ENCODE results near the gene ECEL1. TPM values are rescaled to one million over a fixed set of nuclear protein-coding genes. Genes with fewer than 3 reads are reported as not detected.

ECEL1 gene
- total and polyA plus RNA-seq, 2 of the 4 experiments (the other 2 are of a cell fraction): not detected

GRCh38 chr2:232494542-232494941 is 6.9 kb upstream of the ECEL1 start:
- no peaks in the 10 kb centered on the region; the same call in 1 of the 2 replicates for H4K20me1 ChIP-seq (ENCODE audit: insufficient read depth, low read length)

More at GRCh38 chr2:232494542-232494941, 6.9 kb upstream of the ECEL1 start:
- TF ChIP-seq POLR2A (IDR thresholded peaks at IDR 0.05; ENCODE audit: low read depth, low read length) (no peak), BHLHE40 (IDR thresholded peaks at IDR 0.05; ENCODE audit: low read depth, low read length) (no peak), RFX5 (IDR thresholded peaks at IDR 0.05; ENCODE audit: low read depth, low read length) (no peak), RAD21 (IDR thresholded peaks at IDR 0.05; ENCODE audit: low read length) (no peak), CTCF (conservative IDR thresholded peaks at IDR 0.05; ENCODE audit: low read depth, low read length) (no peak), NFE2L2 (IDR thresholded peaks at IDR 0.05; ENCODE audit: low read depth, low read length) (no peak), CEBPB (IDR thresholded peaks at IDR 0.05; ENCODE audit: low read depth, low read length) (no peak), MAFK (IDR thresholded peaks at IDR 0.05; ENCODE audit: low read depth, low read length) (no peak), MAZ (IDR thresholded peaks at IDR 0.05; ENCODE audit: borderline replicate concordance, low read depth, low read length) (no peak), MXI1 (IDR thresholded peaks at IDR 0.05; ENCODE audit: borderline replicate concordance, low read depth, low read length) (no peak), RCOR1 (IDR thresholded peaks at IDR 0.05; ENCODE audit: insufficient replicate concordance, low read length) (no peak), ELK1 (IDR thresholded peaks at IDR 0.05; ENCODE audit: borderline replicate concordance, low read depth, low read length) (no peak), SMC3 (IDR thresholded peaks at IDR 0.05; ENCODE audit: low read depth, low read length) (no peak), CHD1 (IDR thresholded peaks at IDR 0.05; ENCODE audit: low read depth, low read length) (no peak), USF2 (IDR thresholded peaks at IDR 0.05; ENCODE audit: low read depth, low read length) (no peak), FOS (IDR thresholded peaks at IDR 0.05; ENCODE audit: low read depth, low read length) (no peak)
- H3K4me1 ChIP-seq (ENCODE audit: control insufficient read depth, insufficient read depth, low read length): no peaks in the 10 kb centered on the region
- H3K14ac ChIP-seq (replicated peaks; ENCODE audit: low read depth, low read length): no peak overlapping the region
- POLR2A ChIA-PET (ENCODE audit: unreplicated experiment): no interaction called here
- peak overlapping the region; percentile 43 for H2AFZ ChIP-seq (replicated peaks; ENCODE audit: low read length, poor library complexity)
- no peak overlapping the region for H3K18ac ChIP-seq (ENCODE audit: low read depth, low read length)
- no peak overlapping the region for H2BK5ac ChIP-seq (ENCODE audit: low read depth, low read length, poor library complexity, severe bottlenecking)
- no peaks in the 10 kb centered on the region for H3K9me1 ChIP-seq (ENCODE audit: insufficient read depth, low read length)
- no peak overlapping the region for H3K4me2 ChIP-seq (ENCODE audit: low read depth, low read length)
- ATAC-seq (ENCODE audit: low read depth) (no peak), DNase-seq (no peak)
- no peak overlapping the region for H2AK5ac ChIP-seq (ENCODE audit: low read depth, low read length)
- no TSS peak for BruUV-seq (replicated peaks)
- CTCF ChIA-PET: no interaction called here
- no peaks in the 10 kb centered on the region for H3K9me3 ChIP-seq (ENCODE audit: control insufficient read depth, insufficient read depth, low read length)
- H3K56ac ChIP-seq (ENCODE audit: extremely low read depth, insufficient read depth, low read length): no peak overlapping the region
- no peak overlapping the region for H2BK120ac ChIP-seq (ENCODE audit: low read depth, low read length)
- peaks cover 52% of the 10 kb centered on the region for H3K27me3 ChIP-seq (ENCODE audit: control insufficient read depth, insufficient read depth, low read length)
- intact Hi-C loops (cut with micrococcal nuclease) (no loop called here), in situ Hi-C loops (cut with MboI; ENCODE audit: low sequenced_read_pairs) (no loop called here), dilution Hi-C loops (cut with HindIII; ENCODE audit: low sequenced_read_pairs, unreplicated experiment) (no loop called here)
- H3K4ac ChIP-seq (ENCODE audit: low read depth, low read length): no peak overlapping the region
- no peak overlapping the region for H3K9ac ChIP-seq (ENCODE audit: low read depth, low read length)
- H4K8ac ChIP-seq (ENCODE audit: low read depth in 2 of 2, low read length in 2 of 2): no peak overlapping the region
- H3K79me1 ChIP-seq (ENCODE audit: low read depth in 1 of 2, low read length in 2 of 2): no peaks in the 10 kb centered on the region
- no peaks in the 10 kb centered on the region for H3K36me3 ChIP-seq (ENCODE audit: control insufficient read depth, insufficient read depth, low read length)
- H3K23ac ChIP-seq (ENCODE audit: low read depth, low read length): no peak overlapping the region
- H2BK20ac ChIP-seq (ENCODE audit: low read depth, low read length): no peak overlapping the region
- no peak overlapping the region for H3K4me3 ChIP-seq (ENCODE audit: insufficient read depth, low read depth, low read length)
- no peak overlapping the region for H4K5ac ChIP-seq (ENCODE audit: low read depth, low read length)
- H3K27ac ChIP-seq (ENCODE audit: insufficient read depth, low read length): no peak overlapping the region
- 80% methylated on average over 1 of the region's 5 CpGs; no CpG with 5 or more reads in 1 of the 2 experiments for WGBS, 2 experiments (ENCODE audit: extremely low coverage in 2 of 2, insufficient read length in 1 of 2)
- H4K91ac ChIP-seq (ENCODE audit: insufficient read depth, low read depth, low read length): no peak overlapping the region
- no peak overlapping the region for H2AK9ac ChIP-seq (replicated peaks; ENCODE audit: low read depth, low read length, poor library complexity)
- H2BK15ac ChIP-seq (ENCODE audit: low read depth, low read length): no peak overlapping the region
